Measurements from ENCODE around the gene ZNF827. TPM values are rescaled to one million over a fixed set of nuclear protein-coding genes. Genes with fewer than 3 reads are reported as not detected.

Gene ZNF827
- total RNA-seq, 2 experiments from 2014 or later: 13.6 to 14.8 TPM

- POLR2A ChIA-PET: interaction anchor here (1.2 kb wide), 1 partner anchor 114 kb away, joined by 3 read pairs; the partner anchor contains the start of gene MMAA
- DNase-seq: peak; percentile 87
- H3K4me3 Mint-ChIP-seq: peak overlapping the region; percentile 73
- no peak overlapping the region for H3K27ac Mint-ChIP-seq
- H3K27me3 Mint-ChIP-seq (ENCODE audit: low read depth): peaks cover 20% of the 10 kb centered on the region
- peak; percentile 99 for ATAC-seq
- H3K9me3 Mint-ChIP-seq (ENCODE audit: insufficient read depth): no peaks in the 10 kb centered on the region
- CTCF ChIA-PET: no interaction called here
- peaks cover 12% of the 10 kb centered on the region for H3K4me1 Mint-ChIP-seq (ENCODE audit: low read depth)
- no peaks in the 10 kb centered on the region for H3K36me3 Mint-ChIP-seq (ENCODE audit: low read depth)
These were observed 205.4 kb downstream of the ZNF827 start for GRCh38 chr4:145732895-145733880.

- H3K27me3 Mint-ChIP-seq (ENCODE audit: low read depth): peaks cover 15% of the 10 kb centered on the region
- no peaks in the 10 kb centered on the region for H3K9me3 Mint-ChIP-seq (ENCODE audit: insufficient read depth)
- H3K4me3 Mint-ChIP-seq: peak overlapping the region; percentile 73
- no peak for DNase-seq
- H3K27ac Mint-ChIP-seq: no peak overlapping the region
- ATAC-seq: no peak
- H3K4me1 Mint-ChIP-seq (ENCODE audit: low read depth): peaks cover 12% of the 10 kb centered on the region
- ChIA-PET CTCF (no interaction called here), POLR2A (interaction anchor here (1.2 kb wide), 1 partner anchor 113 kb away, joined by 3 read pairs; the partner anchor contains the start of gene MMAA)
- no peaks in the 10 kb centered on the region for H3K36me3 Mint-ChIP-seq (ENCODE audit: low read depth)
These were observed 206.4 kb downstream of the ZNF827 start for GRCh38 chr4:145732001-145732815.

- DNase-seq: no peak
- H3K4me1 Mint-ChIP-seq (ENCODE audit: low read depth): peaks cover 12% of the 10 kb centered on the region
- peaks cover 15% of the 10 kb centered on the region for H3K27me3 Mint-ChIP-seq (ENCODE audit: low read depth)
- H3K36me3 Mint-ChIP-seq (ENCODE audit: low read depth): no peaks in the 10 kb centered on the region
- ATAC-seq: no peak
- ChIA-PET POLR2A (no interaction called here), CTCF (no interaction called here)
- H3K27ac Mint-ChIP-seq: no peak overlapping the region
- no peaks in the 10 kb centered on the region for H3K9me3 Mint-ChIP-seq (ENCODE audit: insufficient read depth)
- H3K4me3 Mint-ChIP-seq: no peak overlapping the region
These were observed 207.6 kb downstream of the ZNF827 start for GRCh38 chr4:145731028-145731427.

GRCh38 chr4:145730026-145730425, 208.6 kb downstream of the ZNF827 start:
- Mint-ChIP-seq H3K9me3 (ENCODE audit: insufficient read depth) (no peaks in the 10 kb centered on the region), H3K4me1 (ENCODE audit: low read depth) (peaks cover 12% of the 10 kb centered on the region), H3K27me3 (ENCODE audit: low read depth) (peaks cover 18% of the 10 kb centered on the region), H3K36me3 (ENCODE audit: low read depth) (no peaks in the 10 kb centered on the region), H3K27ac (no peak overlapping the region), H3K4me3 (no peak overlapping the region)
- POLR2A ChIA-PET: no interaction called here
- DNase-seq (no peak), ATAC-seq (no peak)
- CTCF ChIA-PET: no interaction called here

- CTCF ChIA-PET: interaction anchor here (1.4 to 1.5 kb wide), 2 partner anchors 79 to 107 kb away, joined by 3 to 4 read pairs; no protein-coding TSS in a partner anchor
- no peak overlapping the region for H3K4me3 Mint-ChIP-seq
- ATAC-seq (no peak), DNase-seq (no peak)
- POLR2A ChIA-PET: no interaction called here
- H3K27me3 Mint-ChIP-seq (ENCODE audit: low read depth): peaks cover 14% of the 10 kb centered on the region
- no peaks in the 10 kb centered on the region for H3K9me3 Mint-ChIP-seq (ENCODE audit: insufficient read depth)
- no peaks in the 10 kb centered on the region for H3K36me3 Mint-ChIP-seq (ENCODE audit: low read depth)
- no peak overlapping the region for H3K27ac Mint-ChIP-seq
- peaks cover 13% of the 10 kb centered on the region for H3K4me1 Mint-ChIP-seq (ENCODE audit: low read depth)
These were observed 215.3 kb downstream of the ZNF827 start for GRCh38 chr4:145723336-145723735.

GRCh38 chr4:145722561-145722960, 216.1 kb downstream of the ZNF827 start:
- POLR2A ChIA-PET: no interaction called here
- ATAC-seq (no peak), DNase-seq (no peak)
- Mint-ChIP-seq H3K4me1 (ENCODE audit: low read depth) (peaks cover 13% of the 10 kb centered on the region), H3K27me3 (ENCODE audit: low read depth) (peaks cover 20% of the 10 kb centered on the region), H3K9me3 (ENCODE audit: insufficient read depth) (no peaks in the 10 kb centered on the region), H3K36me3 (ENCODE audit: low read depth) (no peaks in the 10 kb centered on the region), H3K27ac (no peak overlapping the region), H3K4me3 (no peak overlapping the region)
- CTCF ChIA-PET: no interaction called here

- ChIA-PET POLR2A (no interaction called here), CTCF (interaction anchor here (1.1 kb wide), 1 partner anchor 235 kb away, joined by 3 read pairs; no protein-coding TSS in a partner anchor)
- ATAC-seq: no peak
- DNase-seq: no peak
- Mint-ChIP-seq H3K36me3 (ENCODE audit: low read depth) (no peaks in the 10 kb centered on the region), H3K4me3 (no peak overlapping the region), H3K27ac (no peak overlapping the region), H3K4me1 (ENCODE audit: low read depth) (peaks cover 13% of the 10 kb centered on the region), H3K9me3 (ENCODE audit: insufficient read depth) (no peaks in the 10 kb centered on the region), H3K27me3 (ENCODE audit: low read depth) (peaks cover 21% of the 10 kb centered on the region)
These were observed 218.0 kb downstream of the ZNF827 start for GRCh38 chr4:145720656-145721055.

- ATAC-seq (peak; percentile 71), DNase-seq (peak; percentile 42)
- Mint-ChIP-seq H3K27ac (no peak overlapping the region), H3K36me3 (ENCODE audit: low read depth) (no peaks in the 10 kb centered on the region), H3K4me3 (no peak overlapping the region), H3K27me3 (ENCODE audit: low read depth) (peaks cover 18% of the 10 kb centered on the region), H3K4me1 (ENCODE audit: low read depth) (peaks cover 13% of the 10 kb centered on the region), H3K9me3 (ENCODE audit: insufficient read depth) (no peaks in the 10 kb centered on the region)
- ChIA-PET POLR2A (interaction anchor here (0.6 kb wide), 1 partner anchor 216 kb away, joined by 3 read pairs; no protein-coding TSS in a partner anchor), CTCF (no interaction called here)
These were observed 218.6 kb downstream of the ZNF827 start for GRCh38 chr4:145719752-145720624.

GRCh38 chr4:145716661-145717200, 221.9 kb downstream of the ZNF827 start:
- H3K9me3 Mint-ChIP-seq (ENCODE audit: insufficient read depth): peaks cover 9% of the 10 kb centered on the region
- H3K4me3 Mint-ChIP-seq: no peak overlapping the region
- H3K27ac Mint-ChIP-seq: no peak overlapping the region
- peaks cover 13% of the 10 kb centered on the region for H3K4me1 Mint-ChIP-seq (ENCODE audit: low read depth)
- no peak for ATAC-seq
- peaks cover 17% of the 10 kb centered on the region for H3K27me3 Mint-ChIP-seq (ENCODE audit: low read depth)
- ChIA-PET CTCF (no interaction called here), POLR2A (no interaction called here)
- DNase-seq: no peak
- H3K36me3 Mint-ChIP-seq (ENCODE audit: low read depth): no peaks in the 10 kb centered on the region

GRCh38 chr4:145716200-145716599, 222.4 kb downstream of the ZNF827 start:
- Mint-ChIP-seq H3K4me1 (ENCODE audit: low read depth) (peaks cover 13% of the 10 kb centered on the region), H3K9me3 (ENCODE audit: insufficient read depth) (peaks cover 14% of the 10 kb centered on the region), H3K27ac (no peak overlapping the region), H3K36me3 (ENCODE audit: low read depth) (no peaks in the 10 kb centered on the region), H3K27me3 (ENCODE audit: low read depth) (peaks cover 14% of the 10 kb centered on the region), H3K4me3 (no peak overlapping the region)
- CTCF ChIA-PET: no interaction called here
- POLR2A ChIA-PET: no interaction called here
- DNase-seq (no peak), ATAC-seq (no peak)

- Mint-ChIP-seq H3K27ac (no peak overlapping the region), H3K4me1 (ENCODE audit: low read depth) (no peaks in the 10 kb centered on the region), H3K36me3 (ENCODE audit: low read depth) (no peaks in the 10 kb centered on the region), H3K9me3 (ENCODE audit: insufficient read depth) (peaks cover 19% of the 10 kb centered on the region), H3K27me3 (ENCODE audit: low read depth) (peaks cover 2% of the 10 kb centered on the region), H3K4me3 (no peak overlapping the region)
- ChIA-PET POLR2A (no interaction called here), CTCF (no interaction called here)
- DNase-seq (no peak), ATAC-seq (no peak)
These were observed 228.8 kb downstream of the ZNF827 start for GRCh38 chr4:145709843-145710242.
